Measurements from ENCODE around the gene DAPK1.

DNA sequence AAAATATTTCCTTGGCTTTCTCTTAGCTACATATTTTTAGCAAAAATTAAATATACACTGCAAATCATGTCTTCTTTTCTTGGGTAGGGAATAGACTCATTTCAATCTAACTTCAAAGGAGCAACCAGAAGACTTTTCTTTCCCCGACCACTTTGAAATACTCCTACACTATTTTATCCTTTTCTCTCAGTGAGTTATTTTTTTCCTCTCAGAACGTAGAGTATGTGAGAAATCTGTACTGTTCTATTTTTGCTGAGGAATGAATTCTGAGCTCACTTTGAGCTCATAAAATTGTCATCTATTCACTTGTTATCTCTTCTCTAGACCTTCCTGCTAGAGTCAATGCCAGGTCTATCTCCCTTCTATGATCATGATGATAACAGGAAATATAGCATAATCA lies 22.2 kb upstream of the DAPK1 start:
- TF ChIP-seq, protein P1, sequence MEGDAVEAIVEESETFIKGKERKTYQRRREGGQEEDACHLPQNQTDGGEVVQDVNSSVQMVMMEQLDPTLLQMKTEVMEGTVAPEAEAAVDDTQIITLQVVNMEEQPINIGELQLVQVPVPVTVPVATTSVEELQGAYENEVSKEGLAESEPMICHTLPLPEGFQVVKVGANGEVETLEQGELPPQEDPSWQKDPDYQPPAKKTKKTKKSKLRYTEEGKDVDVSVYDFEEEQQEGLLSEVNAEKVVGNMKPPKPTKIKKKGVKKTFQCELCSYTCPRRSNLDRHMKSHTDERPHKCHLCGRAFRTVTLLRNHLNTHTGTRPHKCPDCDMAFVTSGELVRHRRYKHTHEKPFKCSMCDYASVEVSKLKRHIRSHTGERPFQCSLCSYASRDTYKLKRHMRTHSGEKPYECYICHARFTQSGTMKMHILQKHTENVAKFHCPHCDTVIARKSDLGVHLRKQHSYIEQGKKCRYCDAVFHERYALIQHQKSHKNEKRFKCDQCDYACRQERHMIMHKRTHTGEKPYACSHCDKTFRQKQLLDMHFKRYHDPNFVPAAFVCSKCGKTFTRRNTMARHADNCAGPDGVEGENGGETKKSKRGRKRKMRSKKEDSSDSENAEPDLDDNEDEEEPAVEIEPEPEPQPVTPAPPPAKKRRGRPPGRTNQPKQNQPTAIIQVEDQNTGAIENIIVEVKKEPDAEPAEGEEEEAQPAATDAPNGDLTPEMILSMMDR (IDR thresholded peaks at IDR 0.05), result no peak
- TF ChIP-seq POLR2A (IDR thresholded peaks at IDR 0.05), result no peak
